ENCODE results near the gene TENM3.

GRCh38 chr4:182822554-182822953, 579.4 kb downstream of the TENM3 start:
- TF ChIP-seq CTCF (IDR thresholded peaks at IDR 0.05), result no peak
- TF ChIP-seq MAX (IDR thresholded peaks at IDR 0.05; ENCODE audit: low read depth), result no peak
- TF ChIP-seq EZH2phosphoT487 (IDR thresholded peaks at IDR 0.05; ENCODE audit: borderline replicate concordance, low read depth), result no peak
- no peak for TF ChIP-seq SMC3 (IDR thresholded peaks at IDR 0.05; ENCODE audit: low read depth, low read length)
- no peak for TF ChIP-seq EP300 (IDR thresholded peaks at IDR 0.05; ENCODE audit: borderline replicate concordance in 1 of 2, low read depth in 1 of 2, low read length in 1 of 2)
- TF ChIP-seq SIN3A (IDR thresholded peaks at IDR 0.05; ENCODE audit: borderline replicate concordance, low read depth, low read length), result no peak
- no peak for TF ChIP-seq MXI1 (IDR thresholded peaks at IDR 0.05; ENCODE audit: low read depth, low read length)
- no peak for TF ChIP-seq TAF1 (IDR thresholded peaks at IDR 0.05; ENCODE audit: borderline replicate concordance, low read depth, low read length)
- no peak for TF ChIP-seq USF1 (IDR thresholded peaks at IDR 0.05; ENCODE audit: borderline replicate concordance, low read depth)
- no peak for TF ChIP-seq FOXM1 (IDR thresholded peaks at IDR 0.05; ENCODE audit: low read depth)
- no peak for TF ChIP-seq YY1 (IDR thresholded peaks at IDR 0.05; ENCODE audit: low read depth)
